BE2C (cell line): ENCODE results near the gene SPEN.

ENCODE experiments used
- DNase-seq: peaks from one replicate; pipeline ENCODE4 v3.0.0-alpha.2; 2020
- H3K27me3 ChIP-seq: fragments of 250-450 bp; sonication (Bioruptor Pico); 2 replicates; pipeline ENCODE4 v1.5.1; 2020; ENCODE audit warnings: mild to moderate bottlenecking
- H3K36me3 ChIP-seq: fragments of 250-450 bp; sonication (Bioruptor Pico); 2 replicates; pipeline ENCODE4 v1.5.1; 2020; ENCODE audit warnings: mild to moderate bottlenecking
- H3K4me1 ChIP-seq: fragments of 250-450 bp; sonication (Bioruptor Pico); 2 replicates; pipeline ENCODE4 v1.5.1; 2020
- H3K4me3 ChIP-seq: 2 replicates; pipeline ENCODE4 v1.5.1; 2011; ENCODE audit warnings: low read depth, low read length
- H3K9me3 ChIP-seq: fragments of 250-450 bp; sonication (Bioruptor Pico); 2 replicates; pipeline ENCODE4 v1.5.1; 2020
- CTCF ChIP-seq: IDR thresholded peaks from 2 replicates; pipeline ENCODE4 v1.5.1; 2012; ENCODE audit warnings: mild to moderate bottlenecking, low read depth, low read length

SPEN gene

GRCh38 chr1:15941044-15941840 lies 93.7 kb downstream of the SPEN start:
- no peak for TF ChIP-seq CTCF
- Histone ChIP-seq H3K4me1 (no peaks in the 10 kb centered on the region), H3K9me3 (no peaks in the 10 kb centered on the region), H3K27me3 (no peaks in the 10 kb centered on the region), H3K36me3 (peaks cover 53% of the 10 kb centered on the region), H3K4me3 (no peak overlapping the region)
- DNase-seq, result no peak

GRCh38 chr1:15941899-15942660 lies 94.6 kb downstream of the SPEN start:
- Histone ChIP-seq H3K27me3 (no peaks in the 10 kb centered on the region), H3K36me3 (peaks cover 53% of the 10 kb centered on the region), H3K4me3 (no peak overlapping the region), H3K9me3 (no peaks in the 10 kb centered on the region), H3K4me1 (no peaks in the 10 kb centered on the region)
- DNase-seq, result no peak
- no peak for TF ChIP-seq CTCF

- H3K36me3 ChIP-seq, result peaks cover 52% of the 10 kb centered on the region
- H3K4me1 ChIP-seq, result no peaks in the 10 kb centered on the region
- TF ChIP-seq CTCF, result no peak
- no peak overlapping the region for H3K4me3 ChIP-seq
- no peaks in the 10 kb centered on the region for H3K9me3 ChIP-seq
- no peak for DNase-seq
- H3K27me3 ChIP-seq, result no peaks in the 10 kb centered on the region
These were observed 95.3 kb downstream of the SPEN start for GRCh38 chr1:15942661-15943327.

- Histone ChIP-seq H3K27me3 (no peaks in the 10 kb centered on the region), H3K9me3 (no peaks in the 10 kb centered on the region), H3K4me1 (no peaks in the 10 kb centered on the region), H3K4me3 (no peak overlapping the region), H3K36me3 (peaks cover 49% of the 10 kb centered on the region)
- no peak for TF ChIP-seq CTCF
- DNase-seq, result no peak
These were observed 96.0 kb downstream of the SPEN start for GRCh38 chr1:15943328-15943991.

- TF ChIP-seq CTCF, result no peak
- peaks cover 45% of the 10 kb centered on the region for H3K36me3 ChIP-seq
- DNase-seq, result no peak
- no peak overlapping the region for H3K4me3 ChIP-seq
- H3K27me3 ChIP-seq, result no peaks in the 10 kb centered on the region
- no peaks in the 10 kb centered on the region for H3K9me3 ChIP-seq
- H3K4me1 ChIP-seq, result no peaks in the 10 kb centered on the region
These were observed 96.4 kb downstream of the SPEN start for GRCh38 chr1:15943992-15944307.
